Ureter (tissue), 1 donor: ENCODE data around the gene PTGER2. TPM values are rescaled to one million over a fixed set of nuclear protein-coding genes. Genes with fewer than 3 reads are reported as not detected.

Source experiments
- DNase-seq: peaks from one replicate; pipeline ENCODE4 v3.0.0-alpha.2; 2020; ENCODE audit warnings: low spot score
- total RNA-seq: library from RNA; stranded (reverse); gene quantifications from one replicate; pipeline ENCODE4 v1.2.4, GENCODE V29; 2023
- donor health status: DM: yes; HTN: yes; CAD: no.

Gene PTGER2
- total RNA-seq, 1 donor from 2014 or later: 3.4 TPM

- no peak for DNase-seq
Measured at GRCh38 chr14:52305014-52305413, 9.1 kb upstream of the PTGER2 start.

GRCh38 chr14:52307376-52307775, 6.7 kb upstream of the PTGER2 start:
- DNase-seq: no peak

GRCh38 chr14:52307905-52308304, 6.2 kb upstream of the PTGER2 start:
- no peak for DNase-seq

- no peak for DNase-seq
Measured at GRCh38 chr14:52310541-52310940, 3.6 kb upstream of the PTGER2 start.

- DNase-seq: no peak
Measured at GRCh38 chr14:52312931-52313355, 1.2 kb upstream of the PTGER2 start.

- no peak for DNase-seq
Measured at GRCh38 chr14:52313462-52313861, 650 bp upstream of the PTGER2 start.

- DNase-seq: no peak
Measured at GRCh38 chr14:52314595-52315354, 663 bp downstream of the PTGER2 start.

- DNase-seq: no peak
Measured at GRCh38 chr14:52315355-52315718, 1.2 kb downstream of the PTGER2 start.

GRCh38 chr14:52318062-52318461, 4.0 kb downstream of the PTGER2 start:
- DNase-seq: no peak

- DNase-seq: no peak
Measured at GRCh38 chr14:52318826-52319645, 4.9 kb downstream of the PTGER2 start.

GRCh38 chr14:52319919-52320318, 5.8 kb downstream of the PTGER2 start:
- no peak for DNase-seq

GRCh38 chr14:52325126-52325525, 11.0 kb downstream of the PTGER2 start:
- no peak for DNase-seq

- no peak for DNase-seq
Measured at GRCh38 chr14:52325630-52326029, 11.5 kb downstream of the PTGER2 start.

GRCh38 chr14:52327374-52328226, 13.5 kb downstream of the PTGER2 start:
- no peak for DNase-seq

- DNase-seq: no peak
Measured at GRCh38 chr14:52328276-52328675, 14.2 kb downstream of the PTGER2 start.

GRCh38 chr14:52329678-52330369, 15.7 kb downstream of the PTGER2 start:
- no peak for DNase-seq

GRCh38 chr14:52332269-52332668, 18.2 kb downstream of the PTGER2 start:
- no peak for DNase-seq

- no peak for DNase-seq
Measured at GRCh38 chr14:52333108-52333507, 19.0 kb downstream of the PTGER2 start.

GRCh38 chr14:52333823-52334657, 19.9 kb downstream of the PTGER2 start:
- no peak for DNase-seq

- DNase-seq: no peak
Measured at GRCh38 chr14:52336241-52336640, 22.1 kb downstream of the PTGER2 start.
